D721Med (cell line): ENCODE measurements around the gene EDN2.
A peak's percentile ranks its signal among the peaks of the same experiment; 100 is the strongest.

Experiments used
- DNase-seq: peaks from one replicate; pipeline ENCODE4 v3.0.0; 2011; ENCODE audit warnings: low spot score; ENCODE audit not compliant: insufficient read length
- FAIRE-seq: peaks from 2 replicates; lab custom pipeline; 2011; peaks lifted over from hg19 to GRCh38; lab: Jason Lieb, UNC
- TF ChIP-seq, protein P1 (sequence below): IDR thresholded peaks from 2 replicates; pipeline ENCODE4 v1.5.1; 2012; ENCODE audit warnings: mild to moderate bottlenecking, control low read depth; ENCODE audit not compliant: insufficient read depth; ENCODE audit errors: missing control alignments

Gene EDN2

DNA sequence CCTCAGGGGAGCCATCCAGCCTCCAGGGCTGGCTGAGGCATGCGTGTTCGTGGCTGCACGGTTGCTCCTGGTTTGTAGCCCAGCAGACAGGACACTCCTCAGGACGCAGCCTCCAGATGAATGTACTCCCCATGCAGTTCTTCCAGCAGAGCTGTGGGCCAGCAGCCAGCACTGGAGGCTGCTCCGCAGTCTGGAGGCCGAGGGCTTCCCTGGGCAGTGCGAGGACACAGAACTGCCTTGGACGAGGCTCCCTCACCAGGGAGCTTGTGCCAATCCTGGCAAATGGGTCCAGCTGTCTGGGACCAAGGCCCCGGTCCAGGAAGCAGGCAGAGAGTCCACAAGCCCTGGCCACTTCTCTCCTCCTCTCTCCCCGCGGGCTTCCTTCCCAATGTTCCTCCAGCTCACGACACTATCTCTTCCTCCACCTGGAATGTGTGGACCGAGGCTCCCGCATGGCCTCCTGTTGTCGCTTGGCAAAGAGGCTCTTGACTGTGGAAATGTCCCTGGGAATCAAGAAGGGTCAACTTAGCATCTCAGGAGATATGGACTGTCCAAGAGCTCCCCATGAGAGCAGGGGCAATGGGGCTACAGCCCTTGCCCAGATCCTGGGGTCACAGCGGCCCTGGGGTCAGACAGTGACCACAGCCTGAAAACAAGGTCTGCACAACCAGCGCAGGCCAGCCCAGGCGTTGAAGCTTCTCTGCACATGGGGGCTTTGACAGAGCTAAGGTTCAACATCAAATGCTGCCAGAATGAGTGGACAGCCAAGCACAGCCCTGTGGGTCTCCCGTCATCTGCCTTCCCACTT lies 5.3 kb downstream of the EDN2 start:
- FAIRE-seq (no peak), DNase-seq (no peak)
- TF ChIP-seq, protein P1, sequence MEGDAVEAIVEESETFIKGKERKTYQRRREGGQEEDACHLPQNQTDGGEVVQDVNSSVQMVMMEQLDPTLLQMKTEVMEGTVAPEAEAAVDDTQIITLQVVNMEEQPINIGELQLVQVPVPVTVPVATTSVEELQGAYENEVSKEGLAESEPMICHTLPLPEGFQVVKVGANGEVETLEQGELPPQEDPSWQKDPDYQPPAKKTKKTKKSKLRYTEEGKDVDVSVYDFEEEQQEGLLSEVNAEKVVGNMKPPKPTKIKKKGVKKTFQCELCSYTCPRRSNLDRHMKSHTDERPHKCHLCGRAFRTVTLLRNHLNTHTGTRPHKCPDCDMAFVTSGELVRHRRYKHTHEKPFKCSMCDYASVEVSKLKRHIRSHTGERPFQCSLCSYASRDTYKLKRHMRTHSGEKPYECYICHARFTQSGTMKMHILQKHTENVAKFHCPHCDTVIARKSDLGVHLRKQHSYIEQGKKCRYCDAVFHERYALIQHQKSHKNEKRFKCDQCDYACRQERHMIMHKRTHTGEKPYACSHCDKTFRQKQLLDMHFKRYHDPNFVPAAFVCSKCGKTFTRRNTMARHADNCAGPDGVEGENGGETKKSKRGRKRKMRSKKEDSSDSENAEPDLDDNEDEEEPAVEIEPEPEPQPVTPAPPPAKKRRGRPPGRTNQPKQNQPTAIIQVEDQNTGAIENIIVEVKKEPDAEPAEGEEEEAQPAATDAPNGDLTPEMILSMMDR, result no peak

DNA sequence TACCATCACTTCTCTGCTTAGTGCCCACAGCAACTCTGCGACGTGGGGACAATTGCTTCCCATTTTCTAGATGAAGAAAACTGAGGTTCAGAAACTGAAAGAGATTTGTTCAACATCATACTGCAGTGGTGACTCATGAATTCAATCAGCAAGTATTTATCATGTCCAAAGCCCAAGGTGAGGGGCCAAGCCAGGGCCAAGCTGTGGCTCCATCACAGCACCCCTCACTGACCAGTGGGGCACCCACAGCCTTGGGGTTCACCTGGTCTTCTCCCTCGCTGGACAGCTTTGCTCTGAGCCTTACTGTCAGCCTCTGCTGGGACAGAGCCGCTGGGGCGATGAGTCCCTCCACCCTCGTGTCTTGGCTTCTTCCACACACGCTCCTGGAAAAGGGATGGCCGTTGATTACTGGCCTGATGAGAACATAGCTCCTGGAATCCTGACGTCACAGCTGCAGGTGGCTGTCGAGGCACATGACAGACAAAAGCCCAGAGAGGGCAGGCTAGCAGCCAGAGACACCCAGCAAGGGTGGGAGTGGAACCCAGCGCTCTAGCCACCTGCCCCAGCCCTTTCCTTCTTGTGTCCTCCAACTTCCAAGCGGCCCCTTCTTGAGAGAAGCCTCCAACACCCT lies 6.2 kb downstream of the EDN2 start:
- TF ChIP-seq, protein P1, result no peak
- FAIRE-seq (no peak), DNase-seq (no peak)

DNA sequence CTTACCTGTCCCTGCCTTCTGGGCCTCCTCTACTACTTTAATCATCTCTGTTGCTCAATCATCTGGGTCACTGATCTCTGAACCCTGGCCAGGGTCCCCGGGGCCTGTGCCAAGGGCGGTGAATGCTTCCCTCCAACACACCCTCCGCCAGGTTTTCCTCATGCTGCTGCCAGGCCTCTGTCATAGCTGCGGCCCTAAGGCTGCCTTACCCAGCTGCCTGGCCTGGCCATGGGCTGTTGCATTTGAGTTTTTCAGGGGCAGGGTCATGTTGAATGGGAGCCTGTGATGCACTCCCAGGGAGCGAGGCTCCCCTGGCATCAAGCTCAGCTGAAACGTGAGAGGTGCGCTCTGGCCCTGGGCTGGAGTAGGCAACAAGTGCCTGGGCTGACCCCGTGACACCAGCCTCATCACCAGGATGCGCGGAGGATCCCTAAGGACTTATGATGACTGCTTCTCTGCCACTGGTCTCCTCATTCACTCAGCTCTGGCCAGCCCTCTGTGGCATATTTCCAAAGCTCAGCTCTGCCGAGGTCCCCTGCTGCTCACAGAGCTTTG lies 7.6 kb downstream of the EDN2 start:
- no peak for FAIRE-seq
- DNase-seq, result no peak
- TF ChIP-seq, protein P1, result no peak

DNA sequence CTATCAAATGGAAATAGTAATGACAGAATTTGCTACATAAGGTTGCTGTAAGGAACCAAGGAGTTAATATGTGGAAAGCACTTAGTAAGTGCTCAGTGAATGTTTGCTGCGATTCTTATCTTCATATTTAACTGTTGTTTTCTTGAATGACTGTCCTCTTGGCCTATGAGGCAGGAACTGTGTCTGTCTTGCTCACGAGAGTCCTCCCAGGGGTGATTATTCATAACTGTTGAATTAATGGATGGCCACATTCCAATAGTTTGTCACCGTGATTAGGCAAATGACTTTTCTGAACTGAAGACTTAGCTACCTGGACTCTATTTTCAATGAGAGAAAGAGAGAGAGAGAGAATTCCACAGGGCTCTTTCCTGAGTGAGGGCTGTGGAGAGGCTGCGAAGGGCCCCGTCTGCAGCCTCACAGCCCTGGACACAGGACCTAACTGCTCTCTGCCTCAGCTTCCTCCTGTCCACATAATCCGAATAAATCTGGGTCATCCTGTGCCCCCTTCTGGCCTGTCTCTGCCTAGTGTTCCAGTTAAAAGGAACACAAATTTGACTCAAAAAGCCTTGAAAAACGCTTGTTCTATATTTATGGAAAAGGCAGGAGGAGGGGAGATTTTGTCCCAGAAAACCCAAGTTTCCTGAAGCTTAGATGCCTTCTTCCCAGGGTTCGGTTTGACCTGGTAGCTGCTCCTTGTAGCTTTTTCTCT lies 8.5 kb downstream of the EDN2 start:
- TF ChIP-seq, protein P1, result peak; percentile 14
- DNase-seq, result no peak
- no peak for FAIRE-seq

DNA sequence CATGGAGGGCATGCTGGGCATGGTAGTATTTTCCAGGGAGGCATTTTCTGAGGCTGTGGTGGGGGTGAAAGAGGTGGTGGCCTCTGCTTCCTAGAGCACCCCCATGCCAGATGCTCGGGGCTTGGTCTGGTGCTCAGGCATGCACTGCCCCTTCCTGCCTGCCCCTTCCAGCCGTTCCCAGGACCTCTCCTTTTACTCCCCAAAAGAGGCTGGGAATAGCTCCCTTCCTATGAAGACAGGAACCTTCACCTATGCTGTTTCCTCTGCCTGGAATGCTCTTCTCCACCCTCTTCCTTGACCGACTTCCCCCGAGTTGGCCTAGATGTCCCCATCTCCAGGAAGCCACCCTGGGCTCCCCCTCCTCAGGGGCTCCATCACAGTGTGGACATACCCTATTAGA lies 9.1 kb downstream of the EDN2 start:
- DNase-seq (no peak), FAIRE-seq (no peak)
- TF ChIP-seq, protein P1, result no peak

DNA sequence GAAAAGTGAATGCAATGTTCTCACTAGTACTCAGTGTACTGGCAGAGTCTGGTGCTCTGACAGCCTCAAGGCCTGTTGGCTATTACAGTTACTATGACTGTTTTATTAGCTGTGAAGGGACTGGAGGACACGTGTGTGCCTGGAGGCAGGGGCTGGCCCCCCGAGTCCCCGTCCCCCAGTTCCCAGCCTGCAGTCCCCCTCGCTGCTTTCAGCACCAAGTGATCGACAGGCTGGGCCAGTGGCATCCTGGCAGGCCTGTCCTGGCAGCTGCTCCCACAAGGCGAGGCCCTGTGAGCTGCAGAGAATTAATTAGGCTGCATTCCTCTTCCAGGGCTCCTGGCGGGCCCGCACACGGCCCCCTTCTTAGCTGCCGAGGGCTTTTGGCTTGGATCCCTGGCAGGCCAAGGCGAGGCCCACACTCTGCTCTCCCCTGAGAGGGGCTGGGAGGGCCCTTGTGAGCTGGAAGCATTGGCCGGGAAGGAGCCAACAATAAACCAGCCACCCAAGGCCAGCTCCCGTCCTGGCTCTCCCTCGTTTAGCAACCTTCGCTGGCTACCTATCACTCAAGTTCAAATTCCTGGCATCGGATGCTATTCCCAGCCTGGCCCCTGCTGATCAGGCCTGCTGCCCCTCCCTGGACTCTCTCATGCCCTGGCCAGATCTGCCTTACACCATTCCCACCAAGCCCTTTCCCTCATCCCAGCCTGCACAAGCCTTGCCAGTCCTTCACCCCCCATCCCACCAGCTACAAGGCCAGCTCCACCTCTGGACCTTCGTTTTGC lies 9.8 kb downstream of the EDN2 start:
- FAIRE-seq, result no peak
- DNase-seq, result no peak
- TF ChIP-seq, protein P1, result no peak
